Activated naive CD4-positive, alpha-beta T cell (primary cell): ENCODE measurements around the gene SLC15A3.

Experiments
- DNase-seq, 4 experiments: peaks; one replicate each; lab custom pipeline; 2025; lab: John Stamatoyannopoulos, UW

SLC15A3 gene

DNA sequence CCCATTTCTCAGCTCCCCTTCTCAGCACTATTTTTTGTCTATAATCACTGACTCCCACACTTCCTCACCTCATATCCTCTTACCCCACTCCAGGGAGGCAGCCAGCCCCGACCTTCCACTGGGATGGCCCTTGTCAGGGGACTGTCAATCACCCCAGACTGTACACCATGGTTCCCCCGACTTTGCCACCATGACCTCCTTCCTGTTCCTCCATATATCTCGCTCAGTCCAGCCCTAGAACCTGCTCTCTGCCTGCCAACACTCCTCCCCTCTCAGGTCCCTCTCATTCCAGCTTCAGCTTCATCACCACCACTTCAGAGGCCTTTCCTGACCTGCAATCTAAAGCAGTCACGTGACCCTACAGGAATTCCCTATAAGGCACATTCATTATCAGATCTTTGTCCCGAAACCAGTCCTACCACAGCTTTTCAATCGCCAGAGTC, 62.1 kb downstream of the SLC15A3 start:
- no peak for DNase-seq

DNA sequence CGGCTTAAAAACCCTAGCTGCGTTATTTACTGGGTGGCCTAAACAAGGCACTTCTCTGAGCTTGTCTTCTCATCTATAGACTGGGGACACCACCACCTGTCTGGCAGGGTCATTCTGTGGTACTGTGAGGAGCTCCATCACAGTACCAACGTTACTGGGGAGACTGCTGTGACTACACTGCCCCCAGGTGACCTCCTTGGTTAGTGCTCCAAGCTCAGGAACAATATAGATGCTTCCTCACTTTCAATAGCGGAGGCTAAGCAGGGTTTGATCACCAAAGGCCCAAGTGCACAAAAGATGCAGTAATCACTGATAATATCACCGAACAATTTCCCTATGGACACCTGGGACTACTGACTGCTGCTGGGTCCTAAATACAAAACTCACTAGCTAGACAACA, 64.4 kb downstream of the SLC15A3 start:
- no peak for DNase-seq
